ENCODE data around the gene TNS1.
"Not testable (repeated sequence)": the region's sequence is repeated elsewhere in the genome, so short reads cannot be mapped to it uniquely, and the experiment has no call there.

DNA sequence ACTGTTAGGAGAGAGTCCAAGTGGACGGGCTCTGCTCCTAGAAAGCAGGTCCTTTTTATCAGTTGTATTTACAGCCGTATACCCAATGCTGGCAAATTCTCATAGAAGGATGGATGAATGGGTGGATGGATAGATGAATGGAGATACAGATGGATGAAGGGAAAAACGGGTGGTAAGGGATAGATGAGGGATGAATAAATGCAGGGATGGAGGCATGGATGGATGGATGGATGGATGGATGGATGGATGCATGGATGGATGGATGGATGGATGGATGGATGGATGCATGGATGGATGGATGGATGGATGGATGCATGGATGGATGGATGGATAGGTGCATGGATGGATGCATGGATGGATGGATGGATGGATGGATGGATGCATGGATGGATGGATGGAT lies 193.8 kb downstream of the TNS1 start:
- TF ChIP-seq NR1H2 (CRISPR knock-in tag; IDR thresholded peaks at IDR 0.05); NR3C1 (CRISPR knock-in tag; conservative IDR thresholded peaks at IDR 0.05; ENCODE audit: low read depth); ZNF121 (CRISPR knock-in tag; IDR thresholded peaks at IDR 0.05); JUN (CRISPR knock-in tag; IDR thresholded peaks at IDR 0.05): not testable (repeated sequence)
- TF ChIP-seq, protein P1, sequence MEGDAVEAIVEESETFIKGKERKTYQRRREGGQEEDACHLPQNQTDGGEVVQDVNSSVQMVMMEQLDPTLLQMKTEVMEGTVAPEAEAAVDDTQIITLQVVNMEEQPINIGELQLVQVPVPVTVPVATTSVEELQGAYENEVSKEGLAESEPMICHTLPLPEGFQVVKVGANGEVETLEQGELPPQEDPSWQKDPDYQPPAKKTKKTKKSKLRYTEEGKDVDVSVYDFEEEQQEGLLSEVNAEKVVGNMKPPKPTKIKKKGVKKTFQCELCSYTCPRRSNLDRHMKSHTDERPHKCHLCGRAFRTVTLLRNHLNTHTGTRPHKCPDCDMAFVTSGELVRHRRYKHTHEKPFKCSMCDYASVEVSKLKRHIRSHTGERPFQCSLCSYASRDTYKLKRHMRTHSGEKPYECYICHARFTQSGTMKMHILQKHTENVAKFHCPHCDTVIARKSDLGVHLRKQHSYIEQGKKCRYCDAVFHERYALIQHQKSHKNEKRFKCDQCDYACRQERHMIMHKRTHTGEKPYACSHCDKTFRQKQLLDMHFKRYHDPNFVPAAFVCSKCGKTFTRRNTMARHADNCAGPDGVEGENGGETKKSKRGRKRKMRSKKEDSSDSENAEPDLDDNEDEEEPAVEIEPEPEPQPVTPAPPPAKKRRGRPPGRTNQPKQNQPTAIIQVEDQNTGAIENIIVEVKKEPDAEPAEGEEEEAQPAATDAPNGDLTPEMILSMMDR (IDR thresholded peaks at IDR 0.05) = not testable (repeated sequence)

Measured in WTC11 (cell line).